Activated CD4-positive, alpha-beta memory T cell treated with anti-CD3 and anti-CD28 coated beads for 36 hours (primary cell): ENCODE data around the gene SPNS2. TPM values are rescaled to one million over a fixed set of nuclear protein-coding genes. Genes with fewer than 3 reads are reported as not detected.

Experiments used
- CTCF ChIA-PET: fragments of 350-600 bp; sonication (Branson Sonifier 250); formaldehyde crosslinking; loops from one replicate; lab custom pipeline; 2021; ENCODE audit warnings: antibody characterized with exemption, inconsistent platforms; lab: Charles Lee
- POLR2A ChIA-PET: fragments of 350-600 bp; sonication (Branson Sonifier 250); formaldehyde crosslinking; loops from one replicate; lab custom pipeline; 2021; ENCODE audit warnings: antibody characterized with exemption; lab: Charles Lee
- DNase-seq: peaks from one replicate; pipeline ENCODE4 v3.0.0-alpha.2; 2020
- H3K27ac Mint-ChIP-seq: one replicate; pipeline ENCODE4 v1.8.0; 2021; ENCODE audit warnings: mixed read lengths
- H3K27me3 Mint-ChIP-seq: one replicate; pipeline ENCODE4 v1.8.0; 2021; ENCODE audit warnings: mixed read lengths
- H3K36me3 Mint-ChIP-seq: one replicate; pipeline ENCODE4 v1.8.0; 2021; ENCODE audit warnings: mixed read lengths
- H3K4me1 Mint-ChIP-seq: one replicate; pipeline ENCODE4 v1.8.0; 2021; ENCODE audit warnings: low read depth, mixed read lengths
- H3K4me3 Mint-ChIP-seq: one replicate; pipeline ENCODE4 v1.8.0; 2021; ENCODE audit warnings: mild to moderate bottlenecking, mixed read lengths
- H3K9me3 Mint-ChIP-seq: one replicate; pipeline ENCODE4 v1.8.0; 2021; ENCODE audit warnings: mixed read lengths
- intact Hi-C: fragments of 100-400 bp; cut with micrococcal nuclease; formaldehyde crosslinking; loops from one replicate; pipeline ENCODE4 v1.15.1; 2023
- total RNA-seq, 2 experiments: library from RNA; stranded (reverse); gene quantifications; one replicate each; pipeline ENCODE4 v1.2.3, GENCODE V29; 2021

SPNS2 gene
- total RNA-seq, 2 experiments from 2014 or later, result 0.15 to 0.24 TPM

DNA sequence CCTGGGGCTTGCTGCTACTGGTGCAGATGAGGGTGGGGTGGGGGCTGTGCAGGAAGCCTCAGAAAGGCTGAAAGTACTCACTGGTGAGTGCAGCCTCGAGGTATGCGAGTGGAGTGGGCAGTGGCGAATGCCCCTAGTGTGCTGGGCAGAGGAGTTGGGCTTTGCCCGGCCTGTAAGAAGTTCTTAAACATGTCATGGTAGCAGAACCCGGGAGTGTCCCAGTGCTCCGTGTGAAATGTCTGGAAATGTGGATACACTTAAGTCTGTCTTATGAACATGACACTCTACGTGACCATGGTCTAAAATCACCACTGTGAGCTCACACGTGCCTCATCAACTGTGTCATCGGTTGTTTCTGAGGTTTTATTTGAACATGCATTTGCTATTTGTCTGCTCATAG is 87.4 kb downstream of the SPNS2 start:
- DNase-seq, result no peak
- Mint-ChIP-seq H3K27me3 (peaks cover 38% of the 10 kb centered on the region), H3K4me3 (no peak overlapping the region), H3K4me1 (peaks cover 6% of the 10 kb centered on the region), H3K9me3 (no peaks in the 10 kb centered on the region), H3K36me3 (no peaks in the 10 kb centered on the region), H3K27ac (no peak overlapping the region)
- intact Hi-C loops, result no loop called here
- ChIA-PET CTCF (interaction anchor here (1.0 to 3.0 kb wide), 3 partner anchors 9 to 39 kb away, joined by 3 to 14 read pairs (median 3); no protein-coding TSS in a partner anchor), POLR2A (interaction anchor here (0.8 kb wide), 1 partner anchor 204 kb away, joined by 4 read pairs; no protein-coding TSS in a partner anchor)

DNA sequence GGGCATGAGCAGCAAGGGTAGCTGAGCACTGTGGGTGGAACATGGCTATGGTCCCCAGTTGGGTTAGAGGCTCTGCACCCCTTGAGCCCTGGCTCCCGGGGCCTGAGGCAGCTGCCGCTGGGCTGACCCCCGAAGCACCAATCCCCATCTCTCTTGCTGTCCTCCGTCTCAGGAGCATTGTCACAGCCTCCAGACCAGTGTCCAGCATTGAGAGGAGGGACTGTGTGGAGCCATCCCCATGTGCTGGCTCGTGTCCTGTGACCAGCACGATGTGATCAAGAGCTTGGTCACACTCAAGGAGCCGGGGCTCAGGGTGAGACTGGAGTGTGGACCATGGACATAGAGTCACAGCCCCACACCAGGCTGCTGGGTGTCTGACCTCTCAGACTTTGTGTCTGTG is 88.5 kb downstream of the SPNS2 start:
- POLR2A ChIA-PET, result no interaction called here
- intact Hi-C loops, result no loop called here
- Mint-ChIP-seq H3K27ac (no peak overlapping the region), H3K9me3 (no peaks in the 10 kb centered on the region), H3K27me3 (peaks cover 36% of the 10 kb centered on the region), H3K36me3 (no peaks in the 10 kb centered on the region), H3K4me1 (peaks cover 6% of the 10 kb centered on the region), H3K4me3 (no peak overlapping the region)
- CTCF ChIA-PET, result interaction anchor here (0.8 to 3.0 kb wide), 3 partner anchors 20 to 38 kb away, joined by 3 to 14 read pairs (median 3); no protein-coding TSS in a partner anchor
- DNase-seq, result no peak

DNA sequence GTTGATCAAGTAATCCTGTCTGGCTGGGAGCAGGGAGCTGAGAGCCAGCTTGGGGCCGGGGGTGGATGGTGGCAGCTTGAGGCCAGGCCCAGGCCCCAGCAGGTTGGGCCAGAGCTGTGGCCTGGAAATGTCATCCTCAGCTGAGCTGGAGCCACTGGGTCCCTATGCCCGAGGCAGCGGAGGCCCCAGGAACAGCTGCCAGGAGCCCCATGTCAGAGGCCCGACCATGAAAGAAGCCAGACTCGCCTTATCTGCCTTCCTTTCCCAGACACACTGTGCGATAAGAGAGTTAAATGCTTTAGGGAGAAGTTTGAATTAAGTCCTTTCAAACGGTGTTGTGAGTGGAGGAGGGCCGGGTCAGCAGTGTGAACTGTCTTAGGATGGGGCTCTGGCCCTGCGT is 89.1 kb downstream of the SPNS2 start:
- Mint-ChIP-seq H3K27ac (no peak overlapping the region), H3K36me3 (no peaks in the 10 kb centered on the region), H3K4me3 (no peak overlapping the region), H3K9me3 (no peaks in the 10 kb centered on the region), H3K4me1 (peaks cover 6% of the 10 kb centered on the region), H3K27me3 (peaks cover 33% of the 10 kb centered on the region)
- DNase-seq, result no peak
- ChIA-PET POLR2A (no interaction called here), CTCF (interaction anchor here (0.8 to 3.0 kb wide), 3 partner anchors 21 to 37 kb away, joined by 3 to 14 read pairs (median 3); no protein-coding TSS in a partner anchor)
- intact Hi-C loops, result no loop called here

DNA sequence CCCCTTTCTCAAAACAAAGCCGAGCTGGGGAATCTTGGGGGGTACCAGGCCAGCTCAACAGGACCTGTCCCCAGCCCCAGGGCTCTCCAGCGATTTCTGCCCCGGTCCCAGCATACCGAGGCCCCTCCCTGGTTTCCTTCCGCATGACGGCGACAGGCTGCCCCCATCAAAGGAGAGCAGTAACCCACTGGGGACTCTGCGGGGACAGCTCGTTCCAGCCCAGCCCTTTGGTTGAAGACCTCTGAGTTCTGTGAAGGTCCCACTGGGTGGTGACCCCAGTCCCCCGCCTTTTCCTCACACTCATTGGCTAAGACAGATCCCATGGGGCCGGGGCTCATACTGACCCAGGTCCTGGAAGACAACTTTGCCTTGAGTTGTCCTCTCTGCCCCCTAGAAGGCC is 89.7 kb downstream of the SPNS2 start:
- Mint-ChIP-seq H3K36me3 (no peaks in the 10 kb centered on the region), H3K27ac (no peak overlapping the region), H3K9me3 (no peaks in the 10 kb centered on the region), H3K27me3 (peaks cover 29% of the 10 kb centered on the region), H3K4me3 (no peak overlapping the region), H3K4me1 (peaks cover 6% of the 10 kb centered on the region)
- DNase-seq, result no peak
- ChIA-PET CTCF (interaction anchor here (3.0 kb wide), 1 partner anchor 21 kb away, joined by 14 read pairs; no protein-coding TSS in a partner anchor), POLR2A (no interaction called here)
- intact Hi-C loops, result no loop called here

Other genes starting within 250 kb of the SPNS2 start
- 10 to 100 TPM; 34.6 to 40.5 TPM for gene ANKFY1, start 234.9 kb upstream of the SPNS2 start, total RNA-seq
- 10 to 100 TPM; 54.4 to 57.6 TPM for gene UBE2G1, start 132.2 kb upstream of the SPNS2 start, total RNA-seq
- 1 to 10 TPM; 6.6 to 6.7 TPM for gene SPNS3, start 64.9 kb upstream of the SPNS2 start, total RNA-seq
- 10 to 100 TPM; 66.6 to 70.8 TPM for gene MYBBP1A, start 56.5 kb downstream of the SPNS2 start, total RNA-seq
- not detected for gene GGT6, start 61.7 kb downstream of the SPNS2 start, total RNA-seq
- gene SMTNL2, start 85.6 kb downstream of the SPNS2 start, total RNA-seq, result not detected
- not detected for gene ALOX15, start 142.8 kb downstream of the SPNS2 start, total RNA-seq
- gene PELP1, start 205.3 kb downstream of the SPNS2 start, total RNA-seq, result 100 to 1,000 TPM in 1 of 2 experiments, 10 to 100 TPM in 1; 96.1 to 101 TPM
- 100 to 1,000 TPM; 210 to 226 TPM for gene ARRB2, start 211.8 kb downstream of the SPNS2 start, total RNA-seq
- 10 to 100 TPM; 20.4 to 21.8 TPM for gene MED11, start 232.5 kb downstream of the SPNS2 start, total RNA-seq
- gene ZMYND15, start 241.0 kb downstream of the SPNS2 start, total RNA-seq, result under 1 TPM; 0.10 to 0.24 TPM
- gene CXCL16, start 241.0 kb downstream of the SPNS2 start, total RNA-seq, result 1 to 10 TPM; 3.1 to 3.4 TPM